ENCODE data around the gene PLEKHM3.

Gene PLEKHM3

DNA sequence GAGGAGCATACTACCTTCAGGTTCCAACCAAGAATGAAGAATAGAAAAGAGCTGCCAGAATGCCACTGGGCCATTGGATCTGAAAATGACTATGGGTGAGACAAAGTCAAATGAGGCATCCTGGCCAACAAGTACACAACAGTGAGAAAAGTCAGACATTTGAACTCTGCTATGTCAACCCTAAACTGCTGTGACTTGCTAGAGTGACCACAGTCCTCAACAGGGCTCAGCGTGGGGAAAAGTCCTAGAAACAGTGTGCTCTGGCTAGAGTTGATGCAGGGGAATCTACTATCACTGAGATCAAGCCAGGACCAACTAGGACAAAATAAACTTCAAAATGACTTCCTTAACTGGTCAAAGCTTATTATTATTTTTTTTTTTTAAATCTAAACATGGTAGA lies 157.4 kb downstream of the PLEKHM3 start:
- no peaks in the 10 kb centered on the region for H3K36me3 ChIP-seq (ENCODE audit: control insufficient read depth, insufficient read depth, low read length)
- H3K4me3 ChIP-seq (ENCODE audit: low read depth, low read length) = no peak overlapping the region
- no peak overlapping the region for H3K9ac ChIP-seq (ENCODE audit: low read depth, low read length)
- no peak overlapping the region for H3K27ac ChIP-seq (ENCODE audit: low read depth, low read length)
- peaks cover 7% of the 10 kb centered on the region; the same call in 1 of the 2 replicates for H3K4me1 ChIP-seq (ENCODE audit: control insufficient read depth, insufficient read depth, low read length)
- no peaks in the 10 kb centered on the region for H3K9me3 ChIP-seq (ENCODE audit: control insufficient read depth, insufficient read depth, low read length)
- H3K27me3 ChIP-seq (ENCODE audit: control insufficient read depth, insufficient read depth, low read length) = no peaks in the 10 kb centered on the region

DNA sequence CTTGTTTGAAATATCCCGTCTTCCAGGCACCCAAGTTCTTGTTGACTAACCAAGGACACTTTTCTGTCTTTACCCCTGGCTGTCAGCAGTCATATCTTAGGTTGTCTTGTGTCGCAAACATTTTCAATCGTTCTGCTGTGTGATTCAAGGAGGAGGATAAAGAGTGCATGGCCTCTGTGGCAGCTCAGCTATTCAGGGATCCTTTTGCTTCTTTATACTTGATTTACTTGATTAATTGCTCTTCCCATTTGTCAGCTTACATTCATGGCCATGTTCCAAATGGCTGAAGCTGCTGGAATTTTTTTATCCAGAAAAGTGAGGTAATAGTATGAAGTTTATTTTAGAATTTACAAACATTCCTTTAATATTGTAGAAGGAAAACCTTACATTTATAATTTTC lies 158.3 kb downstream of the PLEKHM3 start:
- peaks cover 4% of the 10 kb centered on the region; the same call in 1 of the 2 replicates for H3K4me1 ChIP-seq (ENCODE audit: control insufficient read depth, insufficient read depth, low read length)
- H3K27ac ChIP-seq (ENCODE audit: low read depth, low read length) = no peak overlapping the region
- H3K9me3 ChIP-seq (ENCODE audit: control insufficient read depth, insufficient read depth, low read length) = no peaks in the 10 kb centered on the region
- H3K9ac ChIP-seq (ENCODE audit: low read depth, low read length) = no peak overlapping the region
- no peak overlapping the region for H3K4me3 ChIP-seq (ENCODE audit: low read depth, low read length)
- H3K36me3 ChIP-seq (ENCODE audit: control insufficient read depth, insufficient read depth, low read length) = no peaks in the 10 kb centered on the region
- H3K27me3 ChIP-seq (ENCODE audit: control insufficient read depth, insufficient read depth, low read length) = no peaks in the 10 kb centered on the region

DNA sequence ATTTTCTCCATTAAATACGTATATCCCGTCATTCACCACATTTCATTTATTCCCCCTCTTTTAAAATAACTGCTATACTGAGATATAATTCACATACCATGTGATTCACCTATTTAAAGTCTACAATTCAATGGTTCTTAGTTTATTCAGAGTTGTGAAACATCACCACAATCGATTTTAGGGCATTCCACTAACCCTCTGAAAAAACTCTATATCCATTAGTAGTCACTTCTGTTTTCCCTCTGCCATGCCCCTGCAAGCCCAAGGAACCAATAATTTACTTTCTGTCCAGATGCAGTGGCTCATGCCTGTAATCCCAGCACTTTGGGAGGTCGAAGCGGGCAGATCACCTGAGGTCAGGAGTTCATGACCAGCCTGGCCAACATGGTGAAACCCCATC lies 160.1 kb downstream of the PLEKHM3 start:
- Histone ChIP-seq H3K4me3 (ENCODE audit: low read depth, low read length) (no peak overlapping the region), H3K4me1 (ENCODE audit: control insufficient read depth, insufficient read depth, low read length) (peaks cover 4% of the 10 kb centered on the region; the same call in 1 of the 2 replicates), H3K9ac (ENCODE audit: low read depth, low read length) (no peak overlapping the region), H3K27me3 (ENCODE audit: control insufficient read depth, insufficient read depth, low read length) (no peaks in the 10 kb centered on the region), H3K27ac (ENCODE audit: low read depth, low read length) (no peak overlapping the region), H3K36me3 (ENCODE audit: control insufficient read depth, insufficient read depth, low read length) (no peaks in the 10 kb centered on the region), H3K9me3 (ENCODE audit: control insufficient read depth, insufficient read depth, low read length) (no peaks in the 10 kb centered on the region)

DNA sequence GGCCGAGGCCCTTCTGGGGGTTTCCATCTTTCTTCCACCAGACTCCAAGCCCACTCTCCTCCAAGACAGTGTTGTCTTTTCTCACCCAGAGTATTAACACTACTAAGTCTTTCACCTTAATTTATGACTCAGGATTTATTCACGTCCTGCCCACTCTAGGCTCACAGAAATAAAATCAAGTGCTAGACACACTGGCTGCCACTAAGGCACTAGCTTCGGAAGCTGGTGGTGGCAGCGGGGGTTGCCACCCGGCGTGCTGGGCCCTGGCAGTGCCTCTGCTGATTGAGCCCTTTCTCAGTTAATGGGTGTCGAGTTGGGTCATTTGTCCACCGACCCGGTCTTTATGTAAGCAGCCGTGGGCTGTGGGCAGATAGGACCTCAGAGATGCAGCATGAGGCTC lies 162.0 kb downstream of the PLEKHM3 start:
- H3K4me3 ChIP-seq (ENCODE audit: low read depth, low read length) = no peak overlapping the region
- H3K36me3 ChIP-seq (ENCODE audit: control insufficient read depth, insufficient read depth, low read length) = no peaks in the 10 kb centered on the region
- H3K4me1 ChIP-seq (ENCODE audit: control insufficient read depth, insufficient read depth, low read length) = no peaks in the 10 kb centered on the region
- H3K27ac ChIP-seq (ENCODE audit: low read depth, low read length) = no peak overlapping the region
- no peaks in the 10 kb centered on the region for H3K9me3 ChIP-seq (ENCODE audit: control insufficient read depth, insufficient read depth, low read length)
- no peak overlapping the region for H3K9ac ChIP-seq (ENCODE audit: low read depth, low read length)
- no peaks in the 10 kb centered on the region for H3K27me3 ChIP-seq (ENCODE audit: control insufficient read depth, insufficient read depth, low read length)

DNA sequence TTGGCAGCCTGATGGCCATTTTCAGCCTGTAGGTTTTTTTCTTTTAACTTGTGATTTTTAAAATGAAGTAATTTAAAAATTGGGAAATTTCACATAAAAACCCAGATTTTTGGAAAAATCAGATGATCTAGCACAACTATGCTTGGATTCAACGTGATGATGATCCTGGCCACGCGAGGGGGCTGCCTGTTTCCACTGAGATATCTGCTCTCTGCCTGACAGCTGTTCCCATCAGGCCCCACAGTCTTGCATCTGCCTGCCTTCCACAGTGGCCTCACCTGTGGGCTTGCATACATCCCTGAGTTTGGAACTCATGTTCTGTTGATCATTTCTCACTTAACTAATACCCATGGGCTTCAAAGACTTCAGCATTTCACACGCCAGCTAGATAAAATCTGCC lies 163.5 kb downstream of the PLEKHM3 start:
- Histone ChIP-seq H3K27me3 (ENCODE audit: control insufficient read depth, insufficient read depth, low read length) (no peaks in the 10 kb centered on the region), H3K9ac (ENCODE audit: low read depth, low read length) (no peak overlapping the region), H3K36me3 (ENCODE audit: control insufficient read depth, insufficient read depth, low read length) (no peaks in the 10 kb centered on the region), H3K4me1 (ENCODE audit: control insufficient read depth, insufficient read depth, low read length) (no peaks in the 10 kb centered on the region), H3K4me3 (ENCODE audit: low read depth, low read length) (no peak overlapping the region), H3K9me3 (ENCODE audit: control insufficient read depth, insufficient read depth, low read length) (no peaks in the 10 kb centered on the region), H3K27ac (ENCODE audit: low read depth, low read length) (no peak overlapping the region)

DNA sequence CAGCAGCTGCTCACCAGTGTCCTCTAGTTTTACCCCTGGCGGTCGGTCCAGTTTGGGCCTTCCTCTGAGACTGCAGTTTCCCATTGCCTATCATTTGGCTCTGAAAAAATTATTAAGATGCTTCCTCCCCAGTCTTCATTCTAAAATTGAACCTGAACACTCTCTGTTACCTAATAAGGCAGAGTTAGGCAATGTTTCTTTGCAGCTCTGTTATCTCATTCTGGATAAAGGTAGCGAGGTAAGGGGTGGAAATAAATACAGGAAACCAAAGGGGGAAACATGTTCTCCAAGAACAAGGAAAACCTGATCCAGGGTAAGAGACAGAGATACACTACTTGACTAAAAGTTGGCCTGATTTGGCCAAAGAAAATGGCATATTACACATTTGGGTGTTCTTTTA lies 164.6 kb downstream of the PLEKHM3 start:
- Histone ChIP-seq H3K9me3 (ENCODE audit: control insufficient read depth, insufficient read depth, low read length) (no peaks in the 10 kb centered on the region), H3K9ac (ENCODE audit: low read depth, low read length) (no peak overlapping the region), H3K36me3 (ENCODE audit: control insufficient read depth, insufficient read depth, low read length) (no peaks in the 10 kb centered on the region), H3K4me3 (ENCODE audit: low read depth, low read length) (no peak overlapping the region), H3K4me1 (ENCODE audit: control insufficient read depth, insufficient read depth, low read length) (no peaks in the 10 kb centered on the region), H3K27ac (ENCODE audit: low read depth, low read length) (no peak overlapping the region), H3K27me3 (ENCODE audit: control insufficient read depth, insufficient read depth, low read length) (no peaks in the 10 kb centered on the region)

DNA sequence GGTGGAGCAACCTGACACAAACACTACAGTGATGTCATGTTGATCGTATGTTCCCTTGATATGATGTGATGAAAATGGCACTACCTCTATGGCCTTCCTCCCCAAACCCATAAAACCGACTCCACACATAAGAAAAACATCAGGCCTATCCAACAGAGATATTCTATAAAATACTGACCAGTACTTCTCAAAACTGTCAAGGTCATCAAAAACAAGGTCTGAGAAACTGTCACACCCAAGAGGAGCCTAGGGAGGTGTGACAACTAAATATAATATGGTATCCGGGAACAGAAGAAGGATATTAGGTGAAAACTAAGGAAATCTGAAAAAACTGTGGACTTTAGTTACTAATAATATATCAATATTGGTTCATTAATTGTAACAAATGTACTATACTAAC lies 169.7 kb downstream of the PLEKHM3 start:
- Histone ChIP-seq H3K4me3 (ENCODE audit: low read depth, low read length) (no peak overlapping the region), H3K9me3 (ENCODE audit: control insufficient read depth, insufficient read depth, low read length) (no peaks in the 10 kb centered on the region), H3K4me1 (ENCODE audit: control insufficient read depth, insufficient read depth, low read length) (no peaks in the 10 kb centered on the region; the same call in 1 of the 2 replicates), H3K27me3 (ENCODE audit: control insufficient read depth, insufficient read depth, low read length) (no peaks in the 10 kb centered on the region), H3K36me3 (ENCODE audit: control insufficient read depth, insufficient read depth, low read length) (no peaks in the 10 kb centered on the region), H3K9ac (ENCODE audit: low read depth, low read length) (no peak overlapping the region), H3K27ac (ENCODE audit: low read depth, low read length) (no peak overlapping the region)

DNA sequence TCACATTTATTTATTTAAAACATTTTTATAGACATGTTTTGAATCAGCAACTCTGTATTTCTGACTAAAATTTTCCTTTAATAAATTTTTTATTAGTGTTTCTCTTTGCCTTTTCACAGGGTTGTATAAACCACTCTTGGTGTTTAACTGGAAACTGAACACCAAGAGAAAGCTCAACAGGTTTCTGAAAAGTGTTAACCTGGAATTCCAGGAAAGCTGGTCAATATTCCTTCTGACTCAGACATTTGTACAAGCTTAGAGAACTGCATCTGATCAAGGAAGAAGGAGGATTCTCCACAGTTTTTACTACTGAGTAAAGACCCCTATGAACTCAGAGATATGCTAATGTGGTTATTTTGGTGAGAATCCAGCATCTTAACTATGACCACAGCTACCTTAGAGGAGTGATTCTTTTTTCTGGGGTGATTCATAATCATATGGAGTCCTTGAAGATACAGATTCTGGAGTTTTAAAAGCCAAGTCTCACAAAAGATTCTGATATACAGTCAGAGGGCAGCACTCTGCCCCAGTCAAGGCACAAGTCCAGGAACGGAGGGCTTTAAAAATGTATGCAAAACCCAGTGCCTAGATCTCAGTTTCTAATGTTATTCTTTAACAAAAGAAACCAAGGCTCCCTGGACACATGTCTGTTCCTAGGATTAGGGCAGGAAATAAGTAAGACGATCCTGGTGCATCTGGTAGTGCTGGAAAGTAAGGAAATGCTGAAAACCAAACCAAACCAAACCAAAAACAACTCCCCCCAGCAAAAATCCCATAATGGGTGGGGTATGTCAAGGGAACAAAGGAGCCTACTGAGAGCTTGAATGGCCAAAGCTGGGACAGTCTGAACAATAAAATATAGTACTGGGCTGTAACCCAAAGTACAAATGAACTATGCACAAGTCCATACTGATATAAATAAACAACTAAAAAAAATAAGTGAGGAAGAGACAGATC lies 170.6 kb downstream of the PLEKHM3 start:
- H3K27ac ChIP-seq (ENCODE audit: low read depth, low read length) = no peak overlapping the region

DNA sequence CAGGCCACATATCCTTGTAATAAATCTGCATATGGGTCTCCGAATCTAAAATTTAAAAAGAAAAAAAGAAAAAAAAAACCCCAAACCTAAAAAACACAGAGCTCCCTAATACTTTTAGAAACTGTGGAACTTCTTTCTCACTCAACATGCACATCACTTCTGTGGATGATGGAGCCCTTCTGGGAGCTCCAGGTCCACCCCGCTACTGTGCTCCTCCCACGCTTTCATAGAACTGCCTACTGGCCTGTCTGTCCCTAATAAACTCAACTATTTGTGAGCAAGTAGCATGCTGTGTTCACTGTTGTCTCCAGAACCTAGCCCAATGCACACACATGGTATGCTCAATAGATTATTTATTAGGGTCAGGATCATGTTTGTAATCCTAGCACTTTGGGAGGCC lies 172.5 kb downstream of the PLEKHM3 start:
- H3K9me3 ChIP-seq (ENCODE audit: control insufficient read depth, insufficient read depth, low read length) = no peaks in the 10 kb centered on the region
- H3K4me1 ChIP-seq (ENCODE audit: control insufficient read depth, insufficient read depth, low read length) = peaks cover 11% of the 10 kb centered on the region
- H3K9ac ChIP-seq (ENCODE audit: low read depth, low read length) = no peak overlapping the region
- H3K4me3 ChIP-seq (ENCODE audit: low read depth, low read length) = no peak overlapping the region
- H3K27me3 ChIP-seq (ENCODE audit: control insufficient read depth, insufficient read depth, low read length) = no peaks in the 10 kb centered on the region
- H3K27ac ChIP-seq (ENCODE audit: low read depth, low read length) = no peak overlapping the region
- no peaks in the 10 kb centered on the region for H3K36me3 ChIP-seq (ENCODE audit: control insufficient read depth, insufficient read depth, low read length)

More for the DNA sequence above, 170.6 kb downstream of the PLEKHM3 start:
- H3K36me3 ChIP-seq (ENCODE audit: control insufficient read depth, insufficient read depth, low read length) = no peaks in the 10 kb centered on the region
- no peak overlapping the region for H3K9ac ChIP-seq (ENCODE audit: low read depth, low read length)
- H3K9me3 ChIP-seq (ENCODE audit: control insufficient read depth, insufficient read depth, low read length) = no peaks in the 10 kb centered on the region
- H3K4me3 ChIP-seq (ENCODE audit: low read depth, low read length) = no peak overlapping the region
- peaks cover 2% of the 10 kb centered on the region for H3K4me1 ChIP-seq (ENCODE audit: control insufficient read depth, insufficient read depth, low read length)
- H3K27me3 ChIP-seq (ENCODE audit: control insufficient read depth, insufficient read depth, low read length) = no peaks in the 10 kb centered on the region

DNA sequence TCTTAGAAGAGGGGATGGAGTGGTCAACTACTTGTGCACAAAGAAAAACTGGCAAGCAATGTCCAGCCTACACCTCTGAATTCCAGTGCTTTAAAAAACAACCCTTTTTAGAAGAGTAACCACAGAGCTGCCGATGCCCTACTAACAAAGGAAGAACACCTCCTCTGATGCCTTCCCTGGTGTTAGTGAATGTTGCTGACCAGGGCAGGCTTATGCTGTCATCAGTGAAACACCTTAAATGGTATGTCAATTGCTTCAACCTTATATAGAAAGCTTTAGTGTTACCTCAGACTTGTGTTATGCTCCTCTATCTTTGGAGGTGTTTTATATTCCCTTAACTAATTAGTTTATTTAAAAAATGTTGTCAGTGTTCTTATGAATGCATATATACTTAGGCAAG lies 175.9 kb downstream of the PLEKHM3 start:
- Histone ChIP-seq H3K4me1 (ENCODE audit: control insufficient read depth, insufficient read depth, low read length) (peaks cover 20% of the 10 kb centered on the region), H3K27me3 (ENCODE audit: control insufficient read depth, insufficient read depth, low read length) (no peaks in the 10 kb centered on the region), H3K36me3 (ENCODE audit: control insufficient read depth, insufficient read depth, low read length) (no peaks in the 10 kb centered on the region), H3K9ac (ENCODE audit: low read depth, low read length) (no peak overlapping the region), H3K27ac (ENCODE audit: low read depth, low read length) (no peak overlapping the region), H3K4me3 (ENCODE audit: low read depth, low read length) (no peak overlapping the region), H3K9me3 (ENCODE audit: control insufficient read depth, insufficient read depth, low read length) (no peaks in the 10 kb centered on the region)

DNA sequence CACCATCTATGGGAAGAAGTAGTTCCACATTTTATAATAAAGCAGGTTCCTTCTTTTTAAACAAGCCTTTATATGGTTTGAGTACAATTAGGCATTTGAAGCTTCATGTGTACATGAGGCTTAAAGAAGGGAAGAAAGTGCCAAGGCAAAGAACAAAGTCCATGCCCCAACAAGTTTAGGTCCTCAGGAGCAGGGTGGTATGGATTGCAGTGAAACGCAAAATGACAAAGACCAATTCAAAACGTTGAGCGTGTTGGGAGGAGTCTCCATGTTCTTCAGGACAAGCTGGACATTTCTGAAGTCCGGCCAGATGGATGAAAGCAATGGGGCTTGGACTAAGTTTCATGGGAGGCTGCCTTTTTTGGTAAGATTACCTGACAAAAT lies 176.8 kb downstream of the PLEKHM3 start:
- peaks cover 20% of the 10 kb centered on the region for H3K4me1 ChIP-seq (ENCODE audit: control insufficient read depth, insufficient read depth, low read length)
- H3K9me3 ChIP-seq (ENCODE audit: control insufficient read depth, insufficient read depth, low read length) = no peaks in the 10 kb centered on the region
- H3K27ac ChIP-seq (ENCODE audit: low read depth, low read length) = peak overlapping the region; percentile 8
- H3K27me3 ChIP-seq (ENCODE audit: control insufficient read depth, insufficient read depth, low read length) = no peaks in the 10 kb centered on the region
- H3K9ac ChIP-seq (ENCODE audit: low read depth, low read length) = no peak overlapping the region
- no peak overlapping the region for H3K4me3 ChIP-seq (ENCODE audit: low read depth, low read length)
- no peaks in the 10 kb centered on the region for H3K36me3 ChIP-seq (ENCODE audit: control insufficient read depth, insufficient read depth, low read length)
